Measurements from ENCODE around the gene VWF.

Gene VWF

DNA sequence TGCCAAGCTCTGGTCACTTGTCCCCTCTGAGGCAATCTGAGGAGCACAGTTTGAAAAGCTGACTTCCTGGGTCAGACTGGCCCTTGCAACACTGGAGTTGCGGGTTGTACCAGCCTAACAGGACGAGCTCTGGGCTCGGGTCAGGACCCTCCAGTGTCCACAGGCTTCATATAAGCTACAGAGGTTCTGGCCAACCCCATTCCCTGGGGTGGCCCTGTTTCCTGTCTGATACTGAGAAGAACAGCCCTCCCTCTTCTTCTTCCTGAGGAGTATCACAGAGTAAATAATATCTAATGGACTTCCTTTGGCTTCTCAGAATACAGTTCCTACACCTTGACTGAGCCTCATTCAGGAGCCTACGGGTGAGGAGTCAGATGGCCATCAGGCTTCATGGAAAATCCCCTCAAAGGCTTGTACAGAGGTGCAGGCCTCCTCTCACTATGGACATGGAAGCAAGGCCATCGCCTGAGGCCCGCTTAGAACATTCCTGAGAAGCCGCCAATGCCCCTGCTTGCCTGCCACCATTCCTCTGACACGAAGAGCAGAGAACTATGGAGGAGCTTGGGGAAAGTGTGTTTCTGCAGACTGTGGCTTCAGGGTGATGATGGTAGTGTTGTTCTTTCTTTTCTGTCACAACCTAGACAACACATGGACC is 150.9 kb downstream of the VWF start:
- no peak for DNase-seq

DNA sequence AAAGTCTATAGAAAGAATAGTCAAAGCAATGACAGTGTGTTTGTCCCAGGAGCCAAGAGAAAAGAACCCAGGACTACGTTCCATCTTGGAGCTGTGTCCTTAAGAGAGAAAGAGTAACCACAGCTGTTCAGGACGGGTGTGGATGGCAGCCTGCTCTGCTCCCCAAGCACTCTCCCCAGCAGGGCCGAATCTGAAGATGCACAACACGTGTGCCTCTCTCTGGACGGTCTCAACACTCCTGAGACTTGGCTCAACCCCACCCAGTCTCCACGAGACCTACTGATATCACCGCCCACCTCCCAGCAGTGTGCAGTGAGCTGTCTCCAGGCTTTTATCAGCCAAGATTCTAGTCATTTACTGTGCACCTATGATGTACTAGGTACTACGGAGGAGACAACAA is 152.1 kb downstream of the VWF start:
- no peak for DNase-seq

DNA sequence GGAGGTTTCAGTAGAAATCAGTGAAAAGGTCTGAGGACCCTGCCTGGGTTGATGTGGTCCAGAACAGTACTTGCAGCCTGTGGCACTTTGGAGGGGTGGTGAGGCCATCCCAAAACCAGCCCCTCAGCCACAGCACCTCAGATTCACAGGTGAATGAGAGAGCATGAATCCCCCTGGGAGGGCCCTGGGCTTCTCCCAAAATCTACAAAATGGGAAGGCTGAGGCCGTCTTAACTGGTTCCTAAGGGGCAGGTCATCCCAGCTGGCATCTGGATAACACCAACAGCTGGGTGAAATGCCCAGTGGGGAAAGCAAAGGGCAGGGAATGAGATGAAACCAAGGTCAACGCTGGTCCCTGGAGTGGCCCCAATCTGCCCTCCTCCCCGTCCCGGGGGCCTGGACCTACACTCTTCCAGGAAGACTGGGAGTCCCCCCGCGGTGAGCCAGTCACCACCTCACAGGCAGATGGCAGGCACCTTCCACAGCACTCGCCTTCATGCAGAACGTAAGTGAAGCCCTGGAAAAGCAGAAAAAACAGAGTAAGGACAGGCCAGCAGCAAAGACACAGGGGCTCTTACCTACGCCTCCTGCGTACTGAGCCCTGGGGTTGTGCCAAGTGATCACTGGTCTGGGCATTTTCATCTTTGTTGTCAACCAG is 153.1 kb downstream of the VWF start:
- no peak for DNase-seq

DNA sequence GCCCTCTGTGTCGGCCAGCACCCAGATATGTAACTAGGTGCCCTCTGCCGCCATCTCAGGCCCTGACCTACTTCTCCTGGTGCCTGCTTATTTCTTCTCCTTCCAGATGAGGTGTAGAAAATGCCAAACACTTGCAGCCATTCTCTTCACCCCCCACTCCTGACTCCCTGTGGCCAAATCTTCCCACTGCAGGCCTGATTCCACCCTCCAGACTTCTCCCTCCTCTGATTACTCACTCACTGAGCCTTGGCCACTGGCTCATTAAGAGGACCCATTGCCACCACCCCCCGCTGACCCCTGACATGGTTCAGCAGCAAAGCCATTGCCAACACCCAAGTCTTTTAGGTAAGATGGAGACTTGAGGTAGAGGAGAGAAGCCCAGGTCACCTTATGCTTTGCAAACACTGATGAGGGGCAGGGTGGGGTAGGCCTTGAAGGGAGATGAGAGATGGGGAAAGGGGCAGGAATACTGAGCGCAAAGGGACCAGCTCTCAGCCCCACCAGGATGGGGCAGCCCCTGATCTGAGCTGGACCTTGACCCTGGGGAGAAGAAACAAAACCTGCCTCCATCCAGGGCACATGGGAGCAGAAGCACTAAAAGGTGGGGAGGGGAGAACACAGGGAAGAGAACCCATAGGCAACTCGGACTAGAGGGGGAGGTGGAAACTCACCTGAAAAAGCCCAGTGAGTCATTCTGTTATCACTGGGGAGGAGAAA is 154.3 kb downstream of the VWF start:
- DNase-seq = no peak

DNA sequence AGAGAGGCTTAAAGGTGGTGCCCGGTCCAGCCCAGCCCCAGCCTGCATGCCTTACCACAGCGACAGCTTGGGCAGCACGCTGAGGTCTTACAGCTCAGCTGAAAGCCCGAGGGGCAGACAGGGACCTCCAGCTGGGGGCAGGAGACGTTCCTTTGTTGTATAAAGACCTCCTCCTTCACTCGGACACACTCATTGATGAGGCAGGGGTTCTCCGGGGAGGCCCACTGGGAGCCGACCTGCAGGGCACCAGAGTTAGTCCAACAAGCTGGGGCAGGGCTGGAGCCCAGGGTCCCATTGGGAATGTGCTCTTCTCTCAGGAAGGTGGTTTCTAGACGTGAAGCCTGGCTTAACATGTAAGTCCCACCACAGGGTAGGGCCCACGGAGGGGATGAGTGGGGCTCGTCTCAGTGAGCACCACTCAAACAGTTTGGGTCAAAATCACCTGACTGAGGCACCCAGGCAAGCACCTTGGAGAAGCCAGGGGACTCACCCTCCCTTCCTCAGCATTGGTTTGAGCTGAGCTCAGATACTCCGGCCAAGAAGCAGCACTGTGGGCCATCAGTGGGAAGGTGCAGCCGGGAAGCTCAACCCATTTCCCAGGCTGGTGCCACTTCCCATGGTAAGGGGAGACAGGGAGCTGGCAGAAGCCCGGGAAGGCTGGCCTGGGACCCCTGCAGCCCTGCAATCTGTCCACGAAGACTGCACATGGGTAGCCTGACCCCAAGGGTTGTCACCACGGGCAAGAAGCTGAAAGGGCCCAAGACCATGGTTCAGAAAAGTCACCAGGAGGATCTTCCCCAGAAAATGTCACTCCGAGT is 155.1 kb downstream of the VWF start:
- DNase-seq = no peak

DNA sequence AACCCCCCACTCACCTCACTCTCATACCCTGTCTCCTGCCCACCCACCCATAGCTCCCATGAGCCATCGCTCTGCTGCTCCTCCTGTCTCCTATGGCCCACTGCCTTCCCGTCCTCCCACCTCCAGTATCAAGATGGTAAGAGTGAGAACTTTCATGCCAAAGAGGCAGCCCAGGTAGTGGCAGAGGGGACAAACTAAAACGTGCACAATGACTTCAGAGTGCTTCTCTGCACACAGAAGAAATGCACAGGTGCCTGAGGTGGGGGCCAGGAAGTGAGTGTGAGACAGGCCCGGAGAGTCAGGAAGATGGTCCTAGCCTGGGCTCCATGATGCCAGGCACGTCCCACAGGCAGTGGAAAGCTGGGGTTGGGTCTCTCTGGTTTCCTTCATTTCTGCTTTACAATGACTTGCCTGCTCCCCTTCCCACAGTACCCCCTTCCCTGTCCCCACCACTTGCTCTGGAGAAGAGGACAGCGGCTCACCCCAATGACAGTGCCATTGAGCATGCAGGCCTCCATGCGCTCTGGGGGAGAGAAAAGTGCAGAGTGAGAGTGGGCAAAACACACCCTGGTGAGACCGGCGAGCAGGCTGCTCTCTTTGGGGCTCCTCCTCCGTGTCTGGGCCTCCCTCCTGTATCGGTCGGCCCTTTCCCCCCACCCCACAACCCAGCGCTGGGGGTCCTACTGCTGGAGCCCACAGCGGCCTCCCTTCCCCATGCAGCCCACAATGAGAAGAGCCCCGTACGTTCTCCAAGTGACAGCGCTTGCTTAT is 156.6 kb downstream of the VWF start:
- no peak for DNase-seq

DNA sequence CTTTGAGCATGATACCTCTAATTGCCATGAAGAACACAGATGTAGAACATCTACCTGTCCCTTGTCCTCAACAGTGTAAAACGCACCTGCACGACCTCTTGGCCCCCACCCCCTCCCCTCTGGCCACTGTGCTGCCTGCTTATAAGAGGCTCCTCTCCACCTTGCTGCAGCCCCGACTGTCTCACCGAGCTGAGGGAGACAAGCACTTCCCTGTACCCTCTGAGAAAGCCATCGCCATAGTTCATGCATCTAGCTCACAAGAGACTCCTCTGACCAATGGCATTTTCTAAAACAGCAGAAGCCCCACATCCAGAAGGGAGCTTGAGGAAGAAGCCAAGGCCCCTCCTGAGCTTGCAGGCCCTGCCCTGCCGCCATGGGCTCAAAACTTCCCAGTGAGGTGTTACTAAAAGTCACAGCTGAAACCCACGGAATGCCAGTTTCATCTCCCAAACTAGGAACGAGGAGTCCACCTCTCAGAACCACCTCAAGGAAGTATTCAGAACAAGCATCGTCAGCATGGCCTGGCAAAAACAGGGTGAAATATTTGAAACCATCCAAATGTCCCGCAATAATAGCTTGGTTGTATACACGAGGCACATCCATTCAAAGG is 157.9 kb downstream of the VWF start:
- DNase-seq = no peak

DNA sequence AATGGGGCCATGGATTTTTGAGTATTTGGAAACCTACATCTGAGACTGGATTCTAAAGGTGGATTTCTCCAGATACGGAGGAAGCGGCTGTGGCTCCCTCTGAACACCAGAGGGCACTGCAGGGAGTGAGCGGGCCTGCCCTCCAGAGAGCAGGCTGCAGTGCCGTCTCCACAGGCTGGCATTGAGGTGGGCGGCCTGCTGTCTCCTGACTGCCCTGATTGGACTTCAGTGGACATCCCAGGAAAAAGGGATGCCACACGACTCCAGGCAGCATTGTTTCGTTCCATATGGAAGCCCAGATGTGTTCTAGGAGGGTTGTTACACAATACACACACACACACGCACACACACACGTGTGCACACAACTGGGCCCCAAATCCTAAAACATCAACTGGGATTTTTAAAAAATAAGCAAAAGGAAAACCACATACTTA is 158.5 kb downstream of the VWF start:
- peak; percentile 16 for DNase-seq

DNA sequence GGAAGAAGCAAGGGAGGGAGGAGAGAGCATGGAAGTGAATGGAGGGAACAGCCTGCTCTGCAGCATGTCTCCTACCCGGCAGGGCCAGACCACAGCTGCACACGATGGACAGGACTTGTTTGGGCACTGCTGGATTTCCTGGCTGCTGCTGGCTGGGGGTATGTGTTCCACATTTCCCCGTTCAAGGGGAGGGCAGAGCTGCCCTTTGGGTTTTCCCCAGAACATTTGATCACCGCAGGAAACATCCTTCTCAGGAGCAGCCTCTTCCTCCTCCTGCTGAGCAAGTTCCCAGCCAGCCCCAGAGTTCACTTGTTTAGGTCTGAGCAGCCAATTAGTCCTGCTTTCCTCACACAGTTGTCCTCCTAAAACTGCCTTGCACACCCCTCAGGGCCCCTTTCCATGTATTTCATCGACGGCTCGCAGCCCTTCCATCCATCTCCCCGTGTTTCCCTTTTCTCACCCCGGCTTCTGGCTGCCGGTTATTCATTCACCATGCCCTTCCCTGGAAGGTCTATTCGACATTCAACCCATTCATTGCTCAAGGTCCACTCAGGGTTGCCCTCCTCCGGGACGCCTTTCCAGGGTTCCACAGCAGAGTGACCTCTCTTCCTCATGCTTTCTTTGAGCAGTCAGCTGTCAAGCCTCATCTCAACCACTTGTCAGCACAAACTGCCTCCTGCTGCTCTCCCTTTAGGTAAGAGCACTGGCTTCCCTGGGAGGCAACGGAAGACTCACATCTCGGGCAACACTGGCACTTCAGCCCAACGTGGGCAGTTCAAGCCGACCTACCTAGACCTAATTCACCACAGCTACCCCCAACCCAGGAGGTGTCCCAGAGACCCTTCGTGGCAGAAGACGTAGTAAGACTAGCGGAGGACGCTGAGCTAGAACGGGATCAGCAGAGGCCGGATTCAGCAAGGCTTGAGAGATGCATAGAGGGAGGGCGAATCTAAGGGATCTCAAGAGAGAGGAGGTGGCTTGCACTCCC is 159.3 kb downstream of the VWF start:
- DNase-seq = no peak

DNA sequence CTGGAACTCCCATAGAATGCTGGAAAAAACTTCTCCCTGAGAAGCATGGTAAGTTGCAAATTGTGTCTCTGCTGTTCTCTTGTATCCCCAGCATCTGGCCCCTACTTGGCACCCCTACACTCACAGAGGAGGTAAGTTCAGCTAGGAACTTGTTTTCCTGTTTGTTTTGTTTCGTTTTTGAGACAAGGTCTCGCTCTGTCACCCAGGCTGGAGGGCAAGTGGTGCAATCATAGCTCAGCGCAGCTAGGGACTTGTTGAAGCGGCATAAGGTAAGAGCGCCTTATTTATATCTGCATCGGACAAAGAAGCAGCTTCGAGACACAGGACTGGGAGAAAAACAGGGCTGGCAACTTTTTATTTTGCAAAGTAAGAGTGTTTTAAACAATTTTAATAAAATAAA is 161.0 kb downstream of the VWF start:
- DNase-seq = no peak

DNA sequence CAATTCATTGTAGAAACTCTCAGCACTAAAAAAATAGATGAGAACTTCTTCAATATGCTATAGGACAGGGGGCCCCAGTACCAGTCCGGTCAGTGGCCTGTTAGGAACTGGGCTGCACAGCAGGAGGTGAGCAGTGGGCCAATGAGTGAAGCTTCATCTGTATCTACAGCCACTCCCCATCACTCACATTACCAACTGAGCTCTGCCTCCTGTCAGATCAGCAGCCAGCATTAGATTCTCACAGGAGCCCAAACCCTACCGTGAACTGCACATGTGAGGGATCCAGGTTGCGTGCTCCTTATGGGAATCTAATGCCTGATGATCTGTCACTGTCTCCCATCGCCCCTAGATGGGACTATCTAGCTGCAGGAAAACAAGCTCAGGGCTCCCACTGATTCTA is 163.7 kb downstream of the VWF start:
- no peak for DNase-seq

DNA sequence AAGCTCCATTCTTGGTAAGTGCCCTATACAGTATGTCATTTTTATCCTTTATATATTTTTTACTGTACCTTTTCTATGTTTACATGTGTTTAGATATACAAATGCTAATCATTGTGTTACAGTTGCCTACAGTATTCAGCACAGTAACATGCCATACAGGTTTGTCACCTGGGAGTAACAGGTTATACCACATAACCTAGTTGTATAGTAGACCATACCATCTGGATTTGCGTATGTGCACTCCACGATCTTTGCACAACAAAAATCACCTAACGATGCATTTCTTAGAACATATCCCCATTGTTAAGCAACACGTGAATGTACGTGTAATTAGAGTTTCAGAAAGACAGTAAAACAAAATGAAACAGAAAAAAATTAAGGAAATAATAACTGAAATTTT is 167.5 kb downstream of the VWF start:
- no peak for DNase-seq

DNA sequence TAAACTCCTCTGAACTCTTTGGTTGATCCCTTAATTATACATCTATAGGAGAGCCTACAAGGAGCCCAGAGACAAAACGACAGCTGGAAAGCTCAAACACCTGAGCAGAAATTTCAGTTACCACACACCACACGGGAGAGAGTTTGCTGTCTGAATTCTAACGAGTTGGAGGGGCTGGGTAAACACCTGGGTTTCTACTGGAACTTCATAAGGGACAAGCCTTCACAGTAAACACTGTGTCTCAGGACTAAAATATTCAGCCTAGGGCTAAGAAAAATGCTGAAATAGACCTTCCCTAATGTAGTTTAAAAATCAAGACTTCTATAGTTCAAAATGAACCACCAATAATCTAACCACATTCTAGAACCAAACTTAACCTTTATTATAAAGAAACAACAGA is 169.8 kb downstream of the VWF start:
- DNase-seq = no peak

DNA sequence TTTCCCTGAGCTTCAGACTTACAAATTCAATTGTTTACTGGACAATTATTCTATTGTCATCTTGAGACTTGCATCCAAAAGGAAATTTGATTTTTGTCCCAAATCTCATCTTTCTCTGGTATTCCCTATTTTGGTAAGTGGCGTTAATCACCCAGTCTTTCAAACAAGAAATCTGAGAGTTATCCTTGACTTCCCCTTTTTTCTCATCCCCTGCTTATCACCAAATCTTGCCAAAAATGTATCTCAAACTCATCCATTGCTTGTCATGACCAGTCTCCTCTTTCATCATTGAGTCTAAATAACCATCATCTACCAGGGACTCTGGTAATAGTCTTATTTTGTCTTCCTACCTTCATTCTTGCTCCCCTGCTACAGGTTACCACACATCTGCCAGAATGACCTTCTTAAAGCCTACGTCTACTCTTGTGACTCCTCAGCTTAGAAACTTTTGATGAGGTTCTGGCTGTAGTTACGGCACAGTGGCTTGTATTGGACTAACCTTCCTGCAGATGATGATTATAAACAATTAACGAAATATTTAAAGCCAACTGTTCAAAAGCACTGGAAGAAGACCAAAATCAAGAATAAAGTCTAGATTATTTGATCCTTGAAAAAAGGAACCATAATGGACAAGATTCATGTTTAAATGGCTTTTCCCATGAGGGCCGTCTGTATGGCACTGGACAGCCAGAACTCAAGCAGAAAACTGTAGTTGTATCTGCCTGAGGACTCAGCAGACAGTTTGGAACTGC is 170.5 kb downstream of the VWF start:
- DNase-seq = no peak

DNA sequence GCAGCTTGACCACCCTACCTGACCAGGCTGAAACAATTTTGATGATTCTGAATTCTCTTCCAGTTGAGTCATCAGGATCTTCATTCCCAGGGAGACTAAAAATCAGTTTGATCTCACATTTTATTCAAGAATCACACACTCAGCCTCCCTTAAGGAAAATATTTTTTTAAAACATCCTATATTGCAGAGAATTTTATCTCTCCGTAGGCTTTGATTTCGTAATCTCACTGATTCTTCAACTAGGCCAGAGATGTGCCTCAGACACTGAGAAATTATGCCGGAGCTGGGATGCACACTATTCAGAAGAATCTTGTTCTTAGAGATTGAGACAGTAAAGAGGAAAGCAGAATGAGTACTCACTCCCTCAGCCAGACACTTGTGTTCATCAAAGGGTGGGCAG is 172.4 kb downstream of the VWF start:
- DNase-seq = no peak

DNA sequence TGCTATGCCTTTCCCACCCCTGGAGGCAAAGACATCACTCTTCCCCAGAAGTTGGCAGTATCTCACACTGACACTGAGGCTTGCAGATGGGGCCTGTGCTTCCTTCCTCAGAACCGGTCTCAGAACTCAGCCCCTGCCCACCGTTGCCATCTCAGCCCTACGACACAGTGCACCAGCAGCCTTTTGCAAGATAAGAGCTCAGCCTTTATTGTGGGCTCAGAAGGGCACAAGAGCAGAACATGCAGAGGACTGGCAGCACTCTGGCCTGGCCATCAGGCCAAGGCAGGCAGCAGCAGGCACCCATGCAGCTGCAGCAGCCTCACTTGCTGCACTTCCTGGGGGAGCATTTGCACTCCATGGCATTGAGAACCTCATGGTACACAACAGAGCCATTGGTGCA is 175.8 kb downstream of the VWF start:
- no peak for DNase-seq

DNA sequence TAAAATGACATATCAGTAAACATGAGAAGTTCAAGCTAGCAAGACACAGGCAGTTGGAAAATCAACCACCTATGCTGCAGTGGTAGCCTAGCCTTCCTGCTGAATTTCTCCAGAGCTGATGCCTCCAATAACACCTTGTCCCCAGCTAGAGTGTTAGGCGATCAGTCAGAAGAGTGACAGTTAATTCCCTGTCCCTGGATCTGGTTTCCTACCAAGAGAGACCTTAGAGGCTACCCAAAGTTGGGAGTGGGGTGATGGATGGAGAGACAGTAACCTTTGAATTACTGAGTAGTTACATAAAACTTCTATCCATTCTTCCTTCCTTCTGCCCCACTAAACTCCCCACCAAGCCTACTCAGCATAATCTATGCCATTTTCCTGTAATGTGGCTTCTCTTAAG is 177.5 kb downstream of the VWF start:
- no peak for DNase-seq

DNA sequence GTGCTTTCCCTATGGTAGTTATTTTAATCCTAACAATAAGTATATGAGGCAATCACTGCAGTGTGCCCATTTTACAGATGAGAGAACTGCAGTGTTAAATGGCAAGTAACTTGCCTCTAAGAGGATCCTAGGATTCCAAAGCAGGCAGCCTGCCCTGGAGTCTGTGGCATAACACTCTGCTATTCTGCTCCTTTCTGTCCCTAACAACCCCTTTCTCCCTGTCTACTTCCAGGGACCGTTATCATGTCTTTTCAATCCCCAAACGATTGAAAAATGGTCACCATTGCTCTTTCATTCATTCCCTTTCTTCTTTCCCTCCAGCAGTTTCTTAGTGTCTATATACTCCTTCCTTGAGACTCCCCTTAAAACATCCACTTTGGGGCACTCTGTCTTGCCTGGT is 178.1 kb downstream of the VWF start:
- no peak for DNase-seq

DNA sequence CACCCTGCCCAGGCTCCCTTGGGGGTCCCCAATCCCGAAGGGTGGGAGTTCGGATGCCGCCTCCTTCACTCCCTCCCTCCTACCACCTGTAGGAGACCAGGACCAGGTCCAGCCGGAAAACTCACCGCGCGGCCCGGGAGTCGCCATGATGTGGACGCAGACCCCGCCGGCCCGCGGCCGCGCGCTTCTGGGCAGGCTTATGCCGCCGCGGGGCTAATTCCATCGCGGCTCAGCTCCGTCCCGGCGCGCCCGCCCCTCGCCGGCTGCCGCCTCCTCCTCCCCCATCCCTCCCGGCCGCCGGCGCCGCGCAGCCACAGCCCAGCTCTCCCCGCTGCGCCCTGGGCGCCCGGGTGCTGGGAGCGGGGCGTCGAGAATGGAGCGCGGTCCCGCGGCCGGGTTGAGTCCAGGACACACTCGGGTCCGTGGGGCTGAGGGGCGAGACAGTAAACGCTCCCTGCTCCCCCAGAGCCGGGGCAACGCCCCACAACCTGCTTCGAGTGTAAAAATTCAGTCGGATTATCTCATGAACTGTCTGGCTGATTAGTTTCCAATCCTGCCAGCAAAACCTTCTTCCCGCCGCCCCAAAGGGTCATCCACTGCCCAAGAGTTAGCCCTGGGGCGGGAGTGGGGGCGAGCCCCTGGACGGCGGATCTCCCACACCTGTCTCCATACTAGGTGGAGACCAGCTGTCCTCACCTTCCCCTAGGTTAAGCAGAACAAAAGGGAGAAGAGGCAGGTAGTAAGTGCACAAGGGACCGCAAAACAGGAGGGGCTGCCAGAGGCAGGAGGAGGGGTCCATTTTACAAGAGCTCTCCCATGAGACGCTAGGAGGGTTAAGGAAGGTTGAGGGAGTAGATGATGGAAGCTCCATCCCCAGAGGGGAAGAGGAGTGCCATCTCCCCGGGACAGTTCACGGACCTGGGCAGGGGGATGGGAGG is 179.1 kb downstream of the VWF start, which contains the start of gene ANO2:
Gene ANO2 (minus strand): TSS at position 189 of the 938 bp plus-strand sequence. CDS start 42 bp downstream, at position 147.
- no peak for DNase-seq

Measured in KG1 (cell line).